GM20000 (cell line): ENCODE data around the gene SRSF12.

Source experiments
- DNase-seq: peaks from one replicate; pipeline ENCODE4 v3.0.0; 2012; ENCODE audit warnings: low spot score
- CTCF ChIP-seq: IDR thresholded peaks from 2 replicates; pipeline ENCODE4 v1.5.1; 2012; ENCODE audit warnings: mild to moderate bottlenecking, control low read depth; ENCODE audit errors: extremely low read depth, missing control alignments

Gene SRSF12

GRCh38 chr6:89057759-89058158 is 60.1 kb downstream of the SRSF12 start:
- no peak for DNase-seq

GRCh38 chr6:89054208-89054607 is 63.7 kb downstream of the SRSF12 start:
- TF ChIP-seq CTCF: no peak
- no peak for DNase-seq

More at GRCh38 chr6:89057759-89058158, 60.1 kb downstream of the SRSF12 start:
- TF ChIP-seq CTCF: no peak

- DNase-seq: no peak
- TF ChIP-seq CTCF: no peak
These were observed 66.2 kb downstream of the SRSF12 start for GRCh38 chr6:89051676-89052075.

- TF ChIP-seq CTCF: no peak
- DNase-seq: no peak
These were observed 67.2 kb downstream of the SRSF12 start for GRCh38 chr6:89050697-89051096.

- TF ChIP-seq CTCF: no peak
- no peak for DNase-seq
These were observed 67.7 kb downstream of the SRSF12 start for GRCh38 chr6:89050155-89050554.

GRCh38 chr6:89048985-89049384 is 68.9 kb downstream of the SRSF12 start:
- no peak for DNase-seq
- no peak for TF ChIP-seq CTCF

- DNase-seq: no peak
- TF ChIP-seq CTCF: no peak
These were observed 69.5 kb downstream of the SRSF12 start for GRCh38 chr6:89048288-89048923.
